Body of pancreas (tissue), 4 donors: ENCODE results near the gene IVNS1ABP. TPM values are rescaled to one million over a fixed set of nuclear protein-coding genes. Genes with fewer than 3 reads are reported as not detected.

ENCODE experiments used
- ATAC-seq: fragments of 150-250 bp; one replicate; pipeline ENCODE4 v1.9.1; 2016
- DNase-seq, 4 donors: peaks; one replicate each; pipeline ENCODE4 v3.0.0-alpha.2; 2019
- H3K27ac ChIP-seq, 4 donors: fragments of 200-600 bp; sonication (generic); 1 replicate in 3 of 4; 2 replicates in 1 of 4; pipeline versions ENCODE4 v1.5.1 to v1.6.1; 2016 to 2019; ENCODE audit warnings: mild to moderate bottlenecking in 1 of 4, mixed read lengths in 1 of 4, moderate library complexity in 1 of 4
- H3K27me3 ChIP-seq, 2 donors: fragments of 200-600 bp; sonication (generic); one replicate each; pipeline ENCODE4 v1.6.0; 2016; ENCODE audit warnings: mild to moderate bottlenecking in 1 of 2
- H3K36me3 ChIP-seq, 2 donors: fragments of 200-600 bp; sonication (generic); replicated peaks in 1 of 2; 2 replicates each; pipeline ENCODE4 v1.5.1; 2016; ENCODE audit warnings: low read depth in 2 of 2; ENCODE audit not compliant: insufficient read depth in 1 of 2
- H3K4me1 ChIP-seq: fragments of 200-600 bp; sonication (generic); one replicate; pipeline ENCODE4 v1.6.0; 2016
- H3K4me3 ChIP-seq, 2 donors: fragments of 200-600 bp; sonication (generic); 1 replicate in 1 of 2; 2 replicates in 1 of 2; pipeline ENCODE4 v1.5.1; 2016 to 2019
- H3K9me3 ChIP-seq, 3 donors: fragments of 200-600 bp; sonication (generic); 1 replicate in 2 of 3; 2 replicates in 1 of 3; pipeline ENCODE4 v1.5.1; 2016
- POLR2A ChIP-seq, 3 donors: fragments of 450-650 bp; IDR thresholded peaks; one replicate each; pipeline ENCODE4 v1.6.1; 2016; ENCODE audit warnings: antibody characterized with exemption in 3 of 3, mild to moderate bottlenecking in 2 of 3
- WGBS, 2 donors: methylation state at CpG; one replicate each; pipeline ENCODE4 v1.1.5; 2017; 5-methylcytosine and 5-hydroxymethylcytosine counted together
- intact Hi-C: fragments of 100-400 bp; cut with DNase I; formaldehyde crosslinking; loops from one replicate; pipeline ENCODE4 v1.15.1; 2023
- total RNA-seq, 2 donors: library from RNA; depleted of rRNA; stranded (reverse); fragments of >200 nt; gene quantifications; one replicate each; pipeline ENCODE4 v1.1.0, GENCODE V29; 2016
- TF ChIP-seq, protein P1 (sequence below), 7 experiments: fragments of 450-650 bp in 4 of 7; fragments of 200-600 bp in 3 of 7; sonication (generic) in 3 of 7; IDR thresholded peaks; one replicate each; pipeline ENCODE4 v1.5.1; 2016 to 2019; ENCODE audit warnings: antibody characterized with exemption in 7 of 7

The IVNS1ABP gene
- total RNA-seq, 2 donors from 2014 or later = 33.6 to 43.8 TPM

DNA sequence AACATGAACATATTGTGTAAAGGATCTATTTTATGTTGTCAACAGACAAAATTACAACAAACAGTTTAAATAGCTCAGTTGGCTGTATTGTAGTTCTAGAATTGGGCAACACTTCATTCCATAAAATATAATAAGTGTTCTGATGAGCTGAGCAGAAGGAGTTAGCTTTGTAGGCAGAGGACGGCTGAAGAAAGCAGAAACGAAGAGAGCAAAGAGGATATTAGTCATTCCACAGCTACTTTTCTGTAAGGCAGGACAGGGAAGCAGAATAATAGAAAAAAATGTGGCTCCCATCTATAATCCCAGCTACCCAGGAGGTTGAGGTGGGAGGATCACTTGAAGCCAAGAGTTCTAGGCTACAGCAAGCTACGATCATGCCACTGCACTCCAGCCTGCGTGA lies 20.2 kb upstream of the IVNS1ABP start:
- peak overlapping the region in 1 of 4 donors; percentile 35 for H3K27ac ChIP-seq
- ATAC-seq (no peak), DNase-seq (peak in 1 of 4 donors; percentile 19)
- H3K4me1 ChIP-seq = no peaks in the 10 kb centered on the region
- H3K36me3 ChIP-seq = no peaks in the 10 kb centered on the region
- H3K9me3 ChIP-seq = no peaks in the 10 kb centered on the region
- intact Hi-C loops = no loop called here
- TF ChIP-seq POLR2A (IDR thresholded peaks at IDR 0.05) = no peak
- TF ChIP-seq, protein P1, sequence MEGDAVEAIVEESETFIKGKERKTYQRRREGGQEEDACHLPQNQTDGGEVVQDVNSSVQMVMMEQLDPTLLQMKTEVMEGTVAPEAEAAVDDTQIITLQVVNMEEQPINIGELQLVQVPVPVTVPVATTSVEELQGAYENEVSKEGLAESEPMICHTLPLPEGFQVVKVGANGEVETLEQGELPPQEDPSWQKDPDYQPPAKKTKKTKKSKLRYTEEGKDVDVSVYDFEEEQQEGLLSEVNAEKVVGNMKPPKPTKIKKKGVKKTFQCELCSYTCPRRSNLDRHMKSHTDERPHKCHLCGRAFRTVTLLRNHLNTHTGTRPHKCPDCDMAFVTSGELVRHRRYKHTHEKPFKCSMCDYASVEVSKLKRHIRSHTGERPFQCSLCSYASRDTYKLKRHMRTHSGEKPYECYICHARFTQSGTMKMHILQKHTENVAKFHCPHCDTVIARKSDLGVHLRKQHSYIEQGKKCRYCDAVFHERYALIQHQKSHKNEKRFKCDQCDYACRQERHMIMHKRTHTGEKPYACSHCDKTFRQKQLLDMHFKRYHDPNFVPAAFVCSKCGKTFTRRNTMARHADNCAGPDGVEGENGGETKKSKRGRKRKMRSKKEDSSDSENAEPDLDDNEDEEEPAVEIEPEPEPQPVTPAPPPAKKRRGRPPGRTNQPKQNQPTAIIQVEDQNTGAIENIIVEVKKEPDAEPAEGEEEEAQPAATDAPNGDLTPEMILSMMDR (IDR thresholded peaks at IDR 0.05) = no peak
- 75 to 91% methylated on average over 4 of the region's 4 CpGs for WGBS, 2 donors
- H3K4me3 ChIP-seq = no peak overlapping the region
- no peaks in the 10 kb centered on the region for H3K27me3 ChIP-seq

DNA sequence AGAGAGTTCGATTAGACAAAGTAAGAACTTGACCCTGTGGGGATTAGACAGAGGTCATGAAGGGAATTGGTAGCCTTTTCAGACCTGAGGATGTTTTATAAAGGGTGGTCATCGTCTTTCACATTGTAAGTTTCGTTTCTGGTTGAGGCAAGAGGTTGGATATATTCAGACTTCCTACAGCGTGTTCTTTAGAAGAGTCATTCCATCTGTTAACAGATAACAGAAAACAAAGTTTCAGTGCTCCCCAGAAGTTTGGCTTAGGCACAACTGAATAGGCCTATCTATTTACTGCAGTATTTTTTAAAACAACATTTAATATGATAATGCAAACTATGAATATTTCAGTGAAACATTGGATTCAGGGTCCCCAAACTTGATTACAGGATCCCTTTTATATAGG lies 17.1 kb upstream of the IVNS1ABP start:
- Histone ChIP-seq H3K36me3 (no peaks in the 10 kb centered on the region), H3K4me1 (no peaks in the 10 kb centered on the region), H3K27me3 (no peaks in the 10 kb centered on the region), H3K9me3 (no peaks in the 10 kb centered on the region), H3K4me3 (no peak overlapping the region), H3K27ac (no peak overlapping the region)
- ATAC-seq (no peak), DNase-seq (no peak)
- 71 to 81% methylated on average over 4 of the region's 4 CpGs for WGBS, 2 donors
- intact Hi-C loops = no loop called here
- TF ChIP-seq, protein P1 (IDR thresholded peaks at IDR 0.05) = no peak
- TF ChIP-seq POLR2A (IDR thresholded peaks at IDR 0.05) = no peak

DNA sequence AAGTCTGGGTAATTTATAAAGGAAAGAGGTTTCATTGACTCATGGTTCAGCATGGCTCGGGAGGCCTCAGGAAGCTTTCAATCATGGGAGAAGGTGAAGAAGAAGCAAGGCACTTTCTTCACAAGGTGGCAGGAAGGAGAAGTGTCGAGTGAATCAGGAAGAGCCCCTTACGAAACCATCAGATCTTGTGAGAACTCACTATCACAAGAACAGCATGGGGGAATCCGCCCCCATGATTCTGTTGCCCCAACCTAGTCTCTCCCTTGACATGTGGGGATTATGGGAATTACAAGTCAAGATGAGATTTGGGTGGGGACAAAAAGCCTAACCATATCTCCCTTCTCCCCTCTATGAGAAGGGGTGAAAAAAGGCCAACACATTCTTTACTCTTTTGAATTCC lies 11.2 kb upstream of the IVNS1ABP start:
- Histone ChIP-seq H3K4me1 (no peaks in the 10 kb centered on the region), H3K27ac (no peak overlapping the region), H3K27me3 (no peaks in the 10 kb centered on the region), H3K9me3 (no peaks in the 10 kb centered on the region), H3K36me3 (no peaks in the 10 kb centered on the region), H3K4me3 (no peak overlapping the region)
- WGBS, 2 donors = 75 to 89% methylated on average over 4 of the region's 4 CpGs
- TF ChIP-seq POLR2A (IDR thresholded peaks at IDR 0.05) = no peak
- TF ChIP-seq, protein P1 (IDR thresholded peaks at IDR 0.05) = no peak
- no peak for ATAC-seq
- intact Hi-C loops = no loop called here
- DNase-seq = no peak

DNA sequence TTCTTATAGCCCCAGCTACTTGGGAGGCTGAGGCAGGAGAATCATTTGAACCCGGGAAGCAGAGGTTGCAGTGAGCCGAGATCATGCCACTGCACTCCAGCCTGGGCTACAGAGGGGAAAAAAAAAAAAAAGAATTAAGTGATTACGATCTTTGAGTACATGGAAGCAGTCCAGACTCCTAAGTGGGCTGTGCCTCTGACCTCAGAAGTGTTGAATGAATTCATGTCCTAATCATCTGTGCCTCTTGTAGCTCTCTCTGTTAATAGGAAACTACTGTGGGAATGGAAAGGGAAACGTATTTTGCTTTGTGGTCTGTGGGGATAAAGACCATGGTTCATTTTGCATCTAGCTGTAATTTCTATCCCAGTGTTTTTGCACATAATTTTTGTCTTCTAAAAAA lies 8.4 kb upstream of the IVNS1ABP start:
- no peak for TF ChIP-seq POLR2A (IDR thresholded peaks at IDR 0.05)
- TF ChIP-seq, protein P1 (IDR thresholded peaks at IDR 0.05) = no peak

DNA sequence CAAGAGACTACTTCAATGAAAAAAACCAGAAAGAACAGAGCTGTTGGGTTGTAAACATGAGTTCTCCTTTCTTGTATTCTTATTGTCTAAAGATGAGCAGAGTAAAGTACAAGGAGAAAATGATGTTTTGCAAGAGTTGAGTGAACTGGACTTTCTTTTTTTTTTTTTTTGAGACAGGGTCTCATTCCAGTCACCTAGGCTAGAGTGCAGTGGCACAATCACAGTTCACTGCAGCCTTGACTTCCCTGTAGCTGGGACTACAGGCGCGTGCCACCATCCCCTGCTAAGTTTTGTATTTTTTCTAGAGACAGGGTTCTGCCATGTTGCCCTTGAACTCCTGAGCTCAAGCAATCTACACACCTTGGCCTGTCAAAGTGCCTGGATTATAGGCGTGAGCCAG lies 7.1 kb upstream of the IVNS1ABP start:
- TF ChIP-seq POLR2A (IDR thresholded peaks at IDR 0.05) = no peak
- WGBS, 2 donors = 84 to 97% methylated on average over 3 of the region's 3 CpGs
- no peak for ATAC-seq
- Histone ChIP-seq H3K9me3 (no peaks in the 10 kb centered on the region), H3K27me3 (no peaks in the 10 kb centered on the region), H3K36me3 (no peaks in the 10 kb centered on the region), H3K4me3 (no peak overlapping the region), H3K27ac (no peak overlapping the region), H3K4me1 (no peaks in the 10 kb centered on the region)
- DNase-seq = no peak
- intact Hi-C loops = no loop called here

More for the DNA sequence above, 8.4 kb upstream of the IVNS1ABP start:
- H3K27me3 ChIP-seq = no peaks in the 10 kb centered on the region
- no peaks in the 10 kb centered on the region for H3K9me3 ChIP-seq
- ATAC-seq = peak; percentile 72
- H3K4me1 ChIP-seq = no peaks in the 10 kb centered on the region
- no peak overlapping the region for H3K4me3 ChIP-seq
- no peaks in the 10 kb centered on the region for H3K36me3 ChIP-seq
- 39 to 49% methylated on average over 4 of the region's 4 CpGs for WGBS, 2 donors
- H3K27ac ChIP-seq = no peak overlapping the region
- intact Hi-C loops = no loop called here
- peak in 3 of 4 donors; percentile 25 to 27 (median 26) for DNase-seq
